IPS-18a (cell line): ENCODE results near the gene RANBP17.
"Not testable (repeated sequence)": the region's sequence is repeated elsewhere in the genome, so short reads cannot be mapped to it uniquely, and the experiment has no call there.

Experiments
- H3K27ac ChIP-seq: one replicate; pipeline ENCODE4 v1.5.1; 2013; ENCODE audit warnings: low read length
- H3K27me3 ChIP-seq: one replicate; pipeline ENCODE4 v1.6.1; 2013; ENCODE audit warnings: mild to moderate bottlenecking, low read length; ENCODE audit not compliant: control insufficient read depth, insufficient read depth
- H3K36me3 ChIP-seq: one replicate; pipeline ENCODE4 v1.6.1; 2013; ENCODE audit warnings: low read depth, low read length; ENCODE audit not compliant: control insufficient read depth
- H3K4me1 ChIP-seq: one replicate; pipeline ENCODE4 v1.6.1; 2013; ENCODE audit warnings: low read depth, low read length; ENCODE audit not compliant: control insufficient read depth
- H3K4me3 ChIP-seq: one replicate; pipeline ENCODE4 v1.5.1; 2013; ENCODE audit warnings: low read length
- H3K9ac ChIP-seq: one replicate; pipeline ENCODE4 v1.6.1; 2013; ENCODE audit warnings: mild to moderate bottlenecking, low read length, moderate library complexity
- H3K9me3 ChIP-seq: one replicate; pipeline ENCODE4 v1.6.1; 2013; ENCODE audit warnings: low read depth, low read length; ENCODE audit not compliant: control insufficient read depth

RANBP17 gene

GRCh38 chr5:170907758-170908157, 45.9 kb downstream of the RANBP17 start:
- Histone ChIP-seq H3K9me3 (no peaks in the 10 kb centered on the region), H3K4me1 (peaks cover 2% of the 10 kb centered on the region), H3K27me3 (no peaks in the 10 kb centered on the region), H3K9ac (no peak overlapping the region), H3K36me3 (peaks cover 4% of the 10 kb centered on the region), H3K27ac (no peak overlapping the region), H3K4me3 (no peak overlapping the region)

DNA sequence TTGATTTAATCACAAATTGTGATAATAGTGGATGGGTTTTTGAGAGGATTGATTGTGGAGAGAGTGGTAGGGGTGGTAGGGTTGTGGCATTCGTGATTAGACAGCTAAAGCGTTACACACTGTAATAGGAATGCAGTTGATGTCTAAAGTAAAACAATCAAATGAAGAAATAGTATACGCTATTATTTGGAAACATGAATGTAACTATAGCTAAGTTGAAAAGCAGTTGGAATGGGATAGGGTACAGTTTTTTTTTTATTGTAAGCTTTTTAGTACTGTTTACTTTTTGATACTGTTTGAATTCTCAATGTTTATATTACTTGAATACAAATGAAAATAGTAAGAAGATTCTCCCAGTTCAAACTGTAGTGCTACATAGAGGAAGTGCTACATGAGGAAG, 51.8 kb downstream of the RANBP17 start:
- Histone ChIP-seq H3K9me3 (no peaks in the 10 kb centered on the region), H3K36me3 (peaks cover 4% of the 10 kb centered on the region), H3K27ac (no peak overlapping the region), H3K4me1 (no peaks in the 10 kb centered on the region), H3K4me3 (no peak overlapping the region), H3K9ac (no peak overlapping the region), H3K27me3 (no peaks in the 10 kb centered on the region)

DNA sequence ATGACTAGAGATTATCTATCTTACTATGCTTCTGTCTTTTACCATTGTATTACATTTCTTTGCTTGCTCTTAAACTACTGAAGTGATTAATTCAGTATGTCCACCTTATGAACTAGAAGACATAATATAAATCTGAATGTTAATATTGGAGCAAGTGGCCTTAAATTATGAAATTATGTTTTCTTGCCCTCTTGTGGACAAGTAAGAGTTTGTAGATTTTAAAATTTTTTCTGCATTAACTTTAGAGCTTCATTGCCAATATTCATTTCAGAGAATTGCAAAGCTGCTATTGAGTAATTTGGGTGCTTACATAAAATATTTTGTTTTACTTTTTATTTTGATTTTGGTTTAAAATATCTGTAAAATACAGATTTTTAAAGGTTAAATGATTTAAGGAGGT, 55.3 kb downstream of the RANBP17 start:
- Histone ChIP-seq H3K27ac (no peak overlapping the region), H3K27me3 (no peaks in the 10 kb centered on the region), H3K36me3 (no peaks in the 10 kb centered on the region), H3K4me1 (peaks cover under 1% of the 10 kb centered on the region), H3K9me3 (no peaks in the 10 kb centered on the region), H3K9ac (no peak overlapping the region), H3K4me3 (no peak overlapping the region)

GRCh38 chr5:170920196-170920595, 58.4 kb downstream of the RANBP17 start:
- no peak overlapping the region for H3K27ac ChIP-seq
- H3K4me1 ChIP-seq: peaks cover 3% of the 10 kb centered on the region
- H3K9me3 ChIP-seq: no peaks in the 10 kb centered on the region
- H3K9ac ChIP-seq: no peak overlapping the region
- no peak overlapping the region for H3K4me3 ChIP-seq
- H3K36me3 ChIP-seq: no peaks in the 10 kb centered on the region
- no peaks in the 10 kb centered on the region for H3K27me3 ChIP-seq

DNA sequence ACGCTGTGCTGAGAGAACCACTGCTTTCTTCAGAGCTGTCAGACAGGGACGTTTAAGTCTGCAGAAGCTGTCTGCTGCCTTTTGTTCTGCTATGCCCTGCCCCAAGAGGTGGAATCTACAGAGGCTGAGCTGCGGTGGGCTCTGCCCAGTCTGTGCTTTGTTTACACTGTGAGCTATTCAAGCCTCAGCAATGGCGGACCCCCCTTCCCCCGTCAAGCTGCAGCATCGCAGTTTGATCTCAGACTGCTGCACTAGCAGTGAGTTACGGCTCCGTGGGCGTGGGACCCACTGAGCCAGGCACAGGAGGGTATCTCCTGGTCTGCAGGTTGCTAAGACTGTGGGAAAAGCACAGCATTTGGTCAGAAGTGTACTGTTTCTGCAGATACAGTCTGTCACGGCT, 60.5 kb downstream of the RANBP17 start:
- H3K27ac ChIP-seq, H3K9me3 ChIP-seq, H3K4me3 ChIP-seq, H3K4me1 ChIP-seq, H3K9ac ChIP-seq, H3K27me3 ChIP-seq, H3K36me3 ChIP-seq: not testable (repeated sequence)

- H3K4me1 ChIP-seq: peaks cover 3% of the 10 kb centered on the region
- H3K9ac ChIP-seq: no peak overlapping the region
- no peak overlapping the region for H3K4me3 ChIP-seq
- H3K27me3 ChIP-seq: no peaks in the 10 kb centered on the region
- no peak overlapping the region for H3K27ac ChIP-seq
- no peaks in the 10 kb centered on the region for H3K9me3 ChIP-seq
- H3K36me3 ChIP-seq: no peaks in the 10 kb centered on the region
Observed at GRCh38 chr5:170923910-170924620, 62.2 kb downstream of the RANBP17 start.

- H3K27me3 ChIP-seq, H3K36me3 ChIP-seq, H3K9ac ChIP-seq, H3K27ac ChIP-seq, H3K9me3 ChIP-seq, H3K4me1 ChIP-seq, H3K4me3 ChIP-seq: not testable (repeated sequence)
Observed at GRCh38 chr5:170935534-170936218, 73.9 kb downstream of the RANBP17 start.

GRCh38 chr5:170937072-170937471, 75.3 kb downstream of the RANBP17 start:
- H3K27ac ChIP-seq: no peak overlapping the region
- H3K4me3 ChIP-seq: no peak overlapping the region
- no peaks in the 10 kb centered on the region for H3K36me3 ChIP-seq
- H3K27me3 ChIP-seq: no peaks in the 10 kb centered on the region
- H3K9me3 ChIP-seq: no peaks in the 10 kb centered on the region
- H3K4me1 ChIP-seq: peaks cover 4% of the 10 kb centered on the region
- no peak overlapping the region for H3K9ac ChIP-seq

DNA sequence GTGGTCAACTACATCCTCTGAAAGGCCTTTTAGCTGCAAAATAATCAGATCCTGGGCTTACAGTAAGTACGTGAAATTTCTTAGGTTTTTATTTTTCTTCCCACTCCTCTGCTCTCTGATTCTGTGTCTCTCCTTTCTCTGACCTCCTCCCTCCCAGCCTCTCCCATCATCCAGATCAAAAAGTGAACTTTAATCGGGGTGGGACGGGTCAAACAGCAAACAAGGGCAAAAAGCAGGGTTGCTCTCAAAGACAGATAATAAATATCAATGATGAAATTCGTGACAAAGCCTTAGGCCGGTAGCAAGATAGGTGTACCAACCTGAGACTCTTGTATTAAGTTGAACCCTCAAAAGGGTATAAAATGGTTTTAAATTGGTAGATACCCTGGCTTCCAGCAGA, 76.1 kb downstream of the RANBP17 start:
- no peak overlapping the region for H3K27ac ChIP-seq

DNA sequence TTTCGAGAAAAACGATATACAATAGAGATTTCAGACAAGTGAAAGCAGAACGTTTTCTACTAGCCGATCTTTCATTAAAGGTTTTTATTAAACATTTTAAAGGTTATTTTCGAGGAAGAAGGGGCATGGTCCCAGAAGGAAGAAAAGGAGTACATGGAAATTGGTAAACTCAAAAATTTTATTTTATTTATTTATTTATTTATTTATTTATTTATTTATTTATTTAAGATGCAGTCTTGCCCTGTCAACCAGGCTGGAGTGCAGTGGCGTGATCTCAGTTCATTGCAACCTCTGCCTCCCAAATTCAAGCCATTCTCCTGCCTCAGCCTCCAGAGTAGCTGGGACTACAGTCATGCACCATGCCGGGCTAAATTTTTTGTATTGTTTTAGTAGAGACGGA, 77.4 kb downstream of the RANBP17 start:
- no peak overlapping the region for H3K27ac ChIP-seq
- no peaks in the 10 kb centered on the region for H3K27me3 ChIP-seq
- H3K36me3 ChIP-seq: no peaks in the 10 kb centered on the region
- no peaks in the 10 kb centered on the region for H3K9me3 ChIP-seq
- H3K4me3 ChIP-seq: no peak overlapping the region
- H3K9ac ChIP-seq: no peak overlapping the region
- peaks cover 4% of the 10 kb centered on the region for H3K4me1 ChIP-seq

More for the DNA sequence above, 76.1 kb downstream of the RANBP17 start:
- Histone ChIP-seq H3K4me1 (peaks cover 4% of the 10 kb centered on the region), H3K9ac (no peak overlapping the region), H3K9me3 (no peaks in the 10 kb centered on the region), H3K27me3 (no peaks in the 10 kb centered on the region), H3K4me3 (no peak overlapping the region), H3K36me3 (no peaks in the 10 kb centered on the region)

DNA sequence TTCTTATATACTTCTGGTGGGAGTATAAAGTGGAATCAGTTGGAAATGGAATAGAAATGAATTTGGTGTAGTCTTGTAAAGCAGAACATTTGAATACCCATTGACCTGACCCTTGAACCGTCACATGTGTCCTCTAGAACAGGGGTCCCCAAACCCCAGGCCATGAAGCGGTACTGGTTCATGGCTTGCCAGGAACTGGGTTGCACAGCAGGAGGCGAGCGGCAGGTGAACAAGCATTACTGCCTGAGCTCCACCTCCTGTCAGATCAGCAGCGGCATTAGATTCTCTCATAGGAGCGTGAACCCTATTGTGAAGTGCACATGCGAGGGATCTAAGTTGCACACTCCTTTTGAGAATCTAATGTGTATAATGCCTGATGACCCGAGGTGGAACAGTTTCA, 80.0 kb downstream of the RANBP17 start:
- Histone ChIP-seq H3K9me3 (no peaks in the 10 kb centered on the region), H3K4me3 (no peak overlapping the region), H3K36me3 (no peaks in the 10 kb centered on the region), H3K4me1 (peaks cover 4% of the 10 kb centered on the region), H3K9ac (no peak overlapping the region), H3K27me3 (no peaks in the 10 kb centered on the region), H3K27ac (no peak overlapping the region)

- no peak overlapping the region for H3K27ac ChIP-seq
- no peaks in the 10 kb centered on the region for H3K27me3 ChIP-seq
- peaks cover 3% of the 10 kb centered on the region for H3K4me1 ChIP-seq
- no peaks in the 10 kb centered on the region for H3K36me3 ChIP-seq
- no peaks in the 10 kb centered on the region for H3K9me3 ChIP-seq
- no peak overlapping the region for H3K9ac ChIP-seq
- no peak overlapping the region for H3K4me3 ChIP-seq
Observed at GRCh38 chr5:170945275-170945674, 83.5 kb downstream of the RANBP17 start.
